ENCODE data around the gene CDK14.
A peak's percentile ranks its signal among the peaks of the same experiment; 100 is the strongest.

The CDK14 gene

GRCh38 chr7:91054374-91054773, 458.3 kb downstream of the CDK14 start:
- TF ChIP-seq CTCF (IDR thresholded peaks at IDR 0.05) = no peak

GRCh38 chr7:91055219-91055618, 459.1 kb downstream of the CDK14 start:
- peak; percentile 19; the same call in 1 of the 2 replicates for TF ChIP-seq CTCF (IDR thresholded peaks at IDR 0.05)

DNA sequence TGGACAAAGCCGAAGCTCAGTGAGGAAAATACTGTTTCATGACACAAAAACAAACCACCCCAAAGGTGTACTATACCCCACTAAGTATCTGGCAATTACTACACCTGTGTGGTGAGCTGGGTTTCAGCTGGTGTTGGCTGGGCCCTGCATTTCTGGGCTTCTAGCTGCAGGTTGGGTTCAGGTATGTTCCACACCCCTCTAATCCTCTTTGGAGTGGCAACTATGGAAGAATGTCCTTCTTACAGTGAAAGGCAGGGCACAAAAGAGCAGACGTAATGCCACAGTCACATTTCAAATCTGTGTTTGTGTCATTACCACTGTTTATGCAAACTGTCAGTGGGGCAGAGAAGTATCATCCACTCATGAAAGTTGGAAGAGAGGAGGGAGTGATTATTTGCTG, 466.6 kb downstream of the CDK14 start:
- TF ChIP-seq CTCF (IDR thresholded peaks at IDR 0.05) = no peak

DNA sequence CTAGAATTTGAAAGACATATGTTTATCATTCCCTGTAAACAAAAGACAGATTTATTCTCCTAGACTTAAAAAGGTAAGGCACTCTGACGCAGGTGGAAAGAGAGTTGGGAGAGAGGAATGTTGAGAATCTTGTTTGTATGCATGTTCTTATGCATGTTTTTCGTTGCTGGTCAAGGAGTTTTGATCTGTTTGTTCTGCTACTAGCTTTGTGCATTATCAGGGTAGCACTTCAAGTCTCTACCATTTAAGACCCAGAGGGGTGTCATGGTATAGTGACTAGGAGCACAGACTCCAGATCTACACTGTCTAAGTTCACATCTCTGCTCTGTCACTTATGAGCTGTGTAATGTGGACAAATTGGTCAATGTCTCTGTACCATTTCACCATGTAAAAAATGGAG, 467.9 kb downstream of the CDK14 start:
- TF ChIP-seq CTCF (IDR thresholded peaks at IDR 0.05) = no peak

DNA sequence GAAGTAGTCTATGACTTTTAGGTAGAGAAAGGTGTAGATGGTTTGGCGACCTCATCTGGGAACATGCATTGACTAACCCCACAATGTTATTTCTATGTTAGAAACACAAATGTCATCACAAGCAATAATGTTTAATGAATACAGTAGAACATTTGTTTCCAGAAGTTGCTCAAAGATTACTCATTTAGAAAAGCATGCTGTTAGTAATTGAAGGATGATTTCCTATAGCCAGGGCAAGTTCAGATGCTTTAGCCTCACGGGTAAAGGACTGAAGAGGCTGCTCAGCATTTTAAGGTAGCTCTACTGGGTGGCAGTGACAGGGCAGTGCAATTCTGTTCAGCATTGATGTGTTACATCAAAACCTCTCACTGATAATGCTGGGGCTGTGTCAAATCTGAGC, 468.8 kb downstream of the CDK14 start:
- no peak for TF ChIP-seq CTCF (IDR thresholded peaks at IDR 0.05)

DNA sequence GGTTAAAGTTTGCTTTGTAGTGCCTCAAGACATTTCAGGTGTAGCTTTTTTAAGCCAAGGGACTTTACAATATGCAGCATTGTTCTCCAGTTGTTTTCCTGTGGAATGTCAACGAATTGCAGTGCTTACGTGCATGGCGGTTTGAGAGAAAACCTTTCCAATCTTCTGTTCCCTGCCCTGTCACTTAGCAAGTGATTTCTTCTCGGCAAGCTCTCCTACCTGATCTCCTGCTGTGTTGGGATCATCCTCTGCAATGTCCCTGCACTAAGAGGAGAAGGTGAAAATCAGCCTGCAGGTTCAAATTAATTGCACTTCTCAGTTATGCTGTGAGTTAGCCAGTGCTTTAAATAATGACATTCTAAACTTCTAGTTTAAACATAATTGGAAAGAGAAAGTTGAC, 470.5 kb downstream of the CDK14 start:
- TF ChIP-seq CTCF (IDR thresholded peaks at IDR 0.05) = no peak

- no peak for TF ChIP-seq CTCF (IDR thresholded peaks at IDR 0.05)
Observed at GRCh38 chr7:91067242-91067641, 471.1 kb downstream of the CDK14 start.

DNA sequence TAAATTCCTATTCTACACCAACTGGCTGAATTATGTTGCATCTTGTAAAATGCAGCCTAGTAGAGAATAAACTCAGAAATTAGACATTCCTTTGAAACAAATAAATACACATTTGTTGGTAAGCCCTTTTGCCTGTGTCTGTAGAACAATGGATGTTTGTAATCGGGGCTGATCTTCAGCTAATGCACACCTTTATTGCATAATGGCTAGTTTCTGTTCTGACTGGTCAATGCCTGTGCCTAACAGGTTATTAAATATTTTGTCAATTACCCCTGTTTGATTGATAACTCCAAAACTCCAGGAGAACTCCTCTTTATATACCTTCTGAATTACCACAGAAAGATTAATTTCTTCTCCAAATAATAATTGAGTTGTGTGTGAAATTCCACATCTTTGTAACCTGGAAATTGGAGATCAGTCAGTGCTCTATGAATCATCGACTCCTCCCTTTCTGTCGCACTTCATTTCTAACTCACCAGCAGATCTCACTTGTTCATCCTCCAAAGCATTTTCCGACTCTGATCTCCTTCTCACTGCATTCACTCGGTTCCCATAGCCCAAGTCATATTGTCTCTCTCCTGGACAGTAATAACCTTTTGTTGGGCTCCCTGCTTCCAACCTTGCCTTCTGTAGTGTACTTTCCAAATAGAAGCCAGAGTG, 472.1 kb downstream of the CDK14 start:
- TF ChIP-seq CTCF (IDR thresholded peaks at IDR 0.05) = no peak

All from LNCAP (cell line).